ENCODE results near the gene PIGU. TPM values are rescaled to one million over a fixed set of nuclear protein-coding genes. Genes with fewer than 3 reads are reported as not detected.

Gene PIGU
- polyA plus RNA-seq, 1 donor from 2014 or later, result 35.8 TPM

DNA sequence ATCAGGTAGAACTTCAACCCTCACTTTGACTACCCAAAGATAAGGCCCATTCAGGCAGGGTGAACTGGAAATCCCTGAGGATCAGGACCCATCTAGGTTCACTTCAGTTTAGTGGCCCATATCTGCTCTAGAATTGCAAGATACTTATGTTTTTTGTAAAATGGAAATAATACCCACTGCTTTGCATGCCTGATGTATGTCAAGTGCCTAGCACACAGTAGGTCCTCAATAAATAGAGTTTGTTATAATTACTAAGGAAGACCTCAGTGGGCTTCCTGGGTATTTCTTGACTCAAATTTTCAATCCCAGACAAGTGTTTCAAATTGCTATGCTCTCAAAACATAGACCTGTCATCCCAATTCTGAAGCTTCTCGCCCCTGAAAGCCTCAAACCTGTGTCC lies 32.5 kb downstream of the PIGU start:
- Histone ChIP-seq H3K79me2 (replicated peaks; ENCODE audit: insufficient read depth, low read length) (no peaks in the 10 kb centered on the region), H3K9ac (ENCODE audit: low read length) (no peak overlapping the region), H3K4me2 (ENCODE audit: low read length) (no peak overlapping the region), H3K4me3 (ENCODE audit: low read length) (no peak overlapping the region), H2AFZ (ENCODE audit: low read depth, low read length) (no peak overlapping the region), H3F3A (ENCODE audit: insufficient read depth, low read length, poor library complexity, severe bottlenecking) (no peaks in the 10 kb centered on the region), H3K36me3 (ENCODE audit: insufficient read depth, low read length) (no peaks in the 10 kb centered on the region), H3K27me3 (ENCODE audit: insufficient read depth, low read depth, low read length) (no peaks in the 10 kb centered on the region), H3K27ac (ENCODE audit: low read length) (no peak overlapping the region), H3K9me3 (ENCODE audit: low read length) (no peaks in the 10 kb centered on the region), H4K20me1 (ENCODE audit: insufficient read depth) (no peaks in the 10 kb centered on the region), H3K9me2 (ENCODE audit: insufficient read depth, low read length) (no peaks in the 10 kb centered on the region)
- TF ChIP-seq RAD21 (conservative IDR thresholded peaks at IDR 0.05) (no peak), TAF1 (IDR thresholded peaks at IDR 0.05; ENCODE audit: low read depth) (no peak), POLR2AphosphoS5 (IDR thresholded peaks at IDR 0.05) (no peak), EZH2 (IDR thresholded peaks at IDR 0.05; ENCODE audit: borderline replicate concordance, insufficient read depth, low read length, poor library complexity, severe bottlenecking) (no peak)
- TF ChIP-seq, protein P1, sequence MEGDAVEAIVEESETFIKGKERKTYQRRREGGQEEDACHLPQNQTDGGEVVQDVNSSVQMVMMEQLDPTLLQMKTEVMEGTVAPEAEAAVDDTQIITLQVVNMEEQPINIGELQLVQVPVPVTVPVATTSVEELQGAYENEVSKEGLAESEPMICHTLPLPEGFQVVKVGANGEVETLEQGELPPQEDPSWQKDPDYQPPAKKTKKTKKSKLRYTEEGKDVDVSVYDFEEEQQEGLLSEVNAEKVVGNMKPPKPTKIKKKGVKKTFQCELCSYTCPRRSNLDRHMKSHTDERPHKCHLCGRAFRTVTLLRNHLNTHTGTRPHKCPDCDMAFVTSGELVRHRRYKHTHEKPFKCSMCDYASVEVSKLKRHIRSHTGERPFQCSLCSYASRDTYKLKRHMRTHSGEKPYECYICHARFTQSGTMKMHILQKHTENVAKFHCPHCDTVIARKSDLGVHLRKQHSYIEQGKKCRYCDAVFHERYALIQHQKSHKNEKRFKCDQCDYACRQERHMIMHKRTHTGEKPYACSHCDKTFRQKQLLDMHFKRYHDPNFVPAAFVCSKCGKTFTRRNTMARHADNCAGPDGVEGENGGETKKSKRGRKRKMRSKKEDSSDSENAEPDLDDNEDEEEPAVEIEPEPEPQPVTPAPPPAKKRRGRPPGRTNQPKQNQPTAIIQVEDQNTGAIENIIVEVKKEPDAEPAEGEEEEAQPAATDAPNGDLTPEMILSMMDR (IDR thresholded peaks at IDR 0.05; ENCODE audit: poor library complexity, severe bottlenecking), result no peak

DNA sequence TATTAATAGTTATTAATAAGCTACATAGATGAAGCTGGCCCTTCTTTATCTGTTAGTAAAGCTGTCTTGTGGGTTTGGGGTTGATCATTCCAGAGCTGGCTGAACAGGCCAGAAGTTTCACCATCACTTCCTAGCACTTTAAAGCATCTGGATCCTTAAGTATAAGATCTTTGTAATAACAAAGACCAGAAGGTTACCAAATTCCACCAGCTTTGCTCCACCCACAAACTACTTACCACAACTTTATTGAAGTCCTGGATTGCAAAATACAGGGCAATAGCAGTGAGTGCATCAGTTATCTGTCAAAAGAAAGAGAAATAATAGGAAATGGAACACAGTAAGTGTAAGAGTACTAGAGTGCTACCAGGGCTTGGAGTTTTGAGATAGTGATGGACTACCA lies 33.0 kb downstream of the PIGU start:
- Histone ChIP-seq H4K20me1 (ENCODE audit: insufficient read depth) (no peaks in the 10 kb centered on the region), H3K27me3 (ENCODE audit: insufficient read depth, low read depth, low read length) (no peaks in the 10 kb centered on the region), H3K79me2 (replicated peaks; ENCODE audit: insufficient read depth, low read length) (no peaks in the 10 kb centered on the region), H3K9me3 (ENCODE audit: low read length) (no peaks in the 10 kb centered on the region), H3K27ac (ENCODE audit: low read length) (no peak overlapping the region), H3F3A (ENCODE audit: insufficient read depth, low read length, poor library complexity, severe bottlenecking) (no peaks in the 10 kb centered on the region), H3K36me3 (ENCODE audit: insufficient read depth, low read length) (no peaks in the 10 kb centered on the region), H3K4me3 (ENCODE audit: low read length) (no peak overlapping the region), H3K9me2 (ENCODE audit: insufficient read depth, low read length) (no peaks in the 10 kb centered on the region), H3K9ac (ENCODE audit: low read length) (no peak overlapping the region), H2AFZ (ENCODE audit: low read depth, low read length) (no peak overlapping the region), H3K4me2 (ENCODE audit: low read length) (no peak overlapping the region)
- TF ChIP-seq SMC3 (conservative IDR thresholded peaks at IDR 0.05; ENCODE audit: poor library complexity) (no peak), EP300 (conservative IDR thresholded peaks at IDR 0.05; ENCODE audit: poor library complexity, severe bottlenecking) (no peak), TAF1 (IDR thresholded peaks at IDR 0.05; ENCODE audit: low read depth) (no peak), MXI1 (conservative IDR thresholded peaks at IDR 0.05; ENCODE audit: poor library complexity, severe bottlenecking) (no peak), RAD21 (conservative IDR thresholded peaks at IDR 0.05) (no peak), EZH2 (IDR thresholded peaks at IDR 0.05; ENCODE audit: borderline replicate concordance, insufficient read depth, low read length, poor library complexity, severe bottlenecking) (no peak), POLR2AphosphoS5 (IDR thresholded peaks at IDR 0.05) (no peak)
- TF ChIP-seq, protein P2, sequence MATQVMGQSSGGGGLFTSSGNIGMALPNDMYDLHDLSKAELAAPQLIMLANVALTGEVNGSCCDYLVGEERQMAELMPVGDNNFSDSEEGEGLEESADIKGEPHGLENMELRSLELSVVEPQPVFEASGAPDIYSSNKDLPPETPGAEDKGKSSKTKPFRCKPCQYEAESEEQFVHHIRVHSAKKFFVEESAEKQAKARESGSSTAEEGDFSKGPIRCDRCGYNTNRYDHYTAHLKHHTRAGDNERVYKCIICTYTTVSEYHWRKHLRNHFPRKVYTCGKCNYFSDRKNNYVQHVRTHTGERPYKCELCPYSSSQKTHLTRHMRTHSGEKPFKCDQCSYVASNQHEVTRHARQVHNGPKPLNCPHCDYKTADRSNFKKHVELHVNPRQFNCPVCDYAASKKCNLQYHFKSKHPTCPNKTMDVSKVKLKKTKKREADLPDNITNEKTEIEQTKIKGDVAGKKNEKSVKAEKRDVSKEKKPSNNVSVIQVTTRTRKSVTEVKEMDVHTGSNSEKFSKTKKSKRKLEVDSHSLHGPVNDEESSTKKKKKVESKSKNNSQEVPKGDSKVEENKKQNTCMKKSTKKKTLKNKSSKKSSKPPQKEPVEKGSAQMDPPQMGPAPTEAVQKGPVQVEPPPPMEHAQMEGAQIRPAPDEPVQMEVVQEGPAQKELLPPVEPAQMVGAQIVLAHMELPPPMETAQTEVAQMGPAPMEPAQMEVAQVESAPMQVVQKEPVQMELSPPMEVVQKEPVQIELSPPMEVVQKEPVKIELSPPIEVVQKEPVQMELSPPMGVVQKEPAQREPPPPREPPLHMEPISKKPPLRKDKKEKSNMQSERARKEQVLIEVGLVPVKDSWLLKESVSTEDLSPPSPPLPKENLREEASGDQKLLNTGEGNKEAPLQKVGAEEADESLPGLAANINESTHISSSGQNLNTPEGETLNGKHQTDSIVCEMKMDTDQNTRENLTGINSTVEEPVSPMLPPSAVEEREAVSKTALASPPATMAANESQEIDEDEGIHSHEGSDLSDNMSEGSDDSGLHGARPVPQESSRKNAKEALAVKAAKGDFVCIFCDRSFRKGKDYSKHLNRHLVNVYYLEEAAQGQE (IDR thresholded peaks at IDR 0.05; ENCODE audit: borderline replicate concordance), result no peak
- TF ChIP-seq, protein P1 (IDR thresholded peaks at IDR 0.05; ENCODE audit: poor library complexity, severe bottlenecking), result no peak
